SW480 (cell line): ENCODE results near the gene NKD1.

ENCODE experiments used
- DNase-seq: peaks from one replicate; pipeline ENCODE4 v3.0.0-alpha.2; 2016; ENCODE audit warnings: low spot score

NKD1 gene

DNA sequence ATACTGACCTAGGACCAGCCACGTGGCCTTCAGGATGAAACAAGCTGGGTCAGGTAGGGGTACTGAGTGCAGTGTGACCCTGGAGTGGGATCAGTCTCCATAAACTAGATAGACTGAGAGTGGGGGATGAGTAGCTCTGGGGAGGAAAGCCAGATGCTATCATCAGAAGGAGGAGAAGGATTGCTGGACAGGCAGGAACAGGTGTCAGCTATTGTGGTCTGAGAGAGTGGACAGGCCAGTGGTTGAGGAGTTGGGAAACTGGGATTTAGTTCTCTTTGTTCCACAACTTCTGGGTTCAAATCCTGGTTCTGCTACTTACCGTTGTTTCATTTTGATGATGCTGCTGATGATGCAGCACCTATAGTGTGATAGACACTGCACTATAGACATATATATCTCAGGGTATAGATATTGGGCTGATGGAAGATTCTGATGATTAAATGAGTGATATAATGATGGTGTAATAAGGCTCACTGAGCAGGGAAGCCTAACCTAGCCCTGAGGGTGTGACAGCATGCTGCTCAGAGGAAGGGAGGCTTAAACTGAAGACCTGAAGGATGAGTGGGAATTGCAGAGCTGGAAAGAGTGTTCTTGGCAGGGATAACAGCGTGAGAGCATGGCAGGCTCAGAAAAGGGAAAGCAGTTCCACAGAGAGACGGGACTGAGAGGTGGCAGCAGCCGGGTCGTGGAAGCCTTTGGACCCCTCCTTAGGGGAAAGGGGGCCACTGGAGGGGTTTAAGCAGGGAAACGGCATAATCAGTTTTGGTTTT lies 66.9 kb downstream of the NKD1 start:
- no peak for DNase-seq

DNA sequence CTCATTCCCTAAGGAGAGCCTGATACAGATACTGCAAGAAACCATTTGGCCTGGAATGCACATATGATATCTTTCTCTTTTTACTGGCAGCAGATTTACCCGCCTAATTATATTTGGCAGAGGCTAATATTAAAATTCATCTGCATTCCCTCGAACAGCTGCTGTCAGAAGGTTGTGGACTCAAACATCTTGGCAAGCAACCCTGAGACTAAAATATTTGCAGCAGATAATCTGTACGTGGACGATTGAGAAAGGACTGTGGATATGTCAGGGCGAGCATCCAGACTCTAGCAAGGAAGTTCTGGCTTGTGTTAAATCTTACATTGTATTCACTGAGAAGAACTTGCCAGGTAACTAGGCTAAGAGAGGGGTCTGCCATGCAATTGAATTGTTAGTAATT lies 67.7 kb downstream of the NKD1 start:
- no peak for DNase-seq

DNA sequence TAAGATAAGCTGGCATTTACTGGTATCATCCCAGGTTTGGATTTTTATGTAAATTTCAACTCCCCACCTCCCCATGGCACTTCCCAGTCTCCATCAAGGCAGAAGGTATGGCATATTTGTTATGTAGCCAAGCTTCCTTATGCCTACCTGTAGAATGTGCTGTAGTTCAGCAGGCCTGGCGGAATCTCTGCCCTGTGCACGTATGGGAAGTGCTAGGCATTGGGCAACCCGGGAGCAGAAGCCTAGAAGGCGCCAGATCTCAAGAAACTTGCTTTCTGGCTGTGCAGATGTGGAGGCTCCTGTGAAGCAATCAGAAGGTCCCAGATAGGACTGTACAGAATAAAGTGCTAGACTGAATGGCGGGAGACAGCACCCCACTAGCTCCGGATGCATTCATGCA lies 68.2 kb downstream of the NKD1 start:
- DNase-seq: peak; percentile 39

DNA sequence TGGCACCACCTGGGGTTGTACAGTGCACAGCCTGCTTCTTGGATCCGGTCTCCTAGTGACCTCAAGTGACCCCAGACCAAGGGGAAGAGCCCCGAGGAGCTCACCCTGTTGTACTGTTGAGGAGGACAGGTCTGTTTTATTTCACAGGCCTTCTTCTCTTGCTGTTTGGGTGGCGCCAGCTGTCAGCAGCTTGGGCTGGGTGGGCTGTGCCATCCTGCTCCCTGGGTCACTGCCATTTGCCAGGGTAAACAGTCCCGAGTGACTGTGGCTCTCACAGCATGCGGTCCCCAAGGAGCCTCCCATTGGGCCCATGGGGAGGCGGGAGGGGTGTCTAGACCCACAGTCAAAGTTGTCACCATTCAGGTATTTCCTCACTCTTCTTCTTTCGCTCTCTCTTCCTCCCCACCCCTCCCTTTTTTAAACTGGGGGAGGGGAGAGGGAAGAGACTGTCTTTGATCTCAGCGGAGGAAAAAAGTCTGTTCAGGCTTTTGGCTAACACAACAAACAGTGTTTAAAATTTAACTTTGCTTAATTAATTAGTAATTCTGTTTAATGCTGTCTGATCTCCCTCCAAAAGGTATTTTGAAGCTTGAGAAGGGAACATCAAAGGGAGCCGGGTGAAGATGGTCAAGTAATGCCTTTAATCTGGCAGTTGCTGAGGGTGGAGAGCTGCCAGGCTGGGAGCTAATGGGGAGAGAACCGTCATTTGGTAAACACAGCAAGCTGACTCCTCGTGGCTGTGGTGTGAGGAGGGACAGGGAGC lies 68.9 kb downstream of the NKD1 start:
- peak; percentile 97 for DNase-seq

DNA sequence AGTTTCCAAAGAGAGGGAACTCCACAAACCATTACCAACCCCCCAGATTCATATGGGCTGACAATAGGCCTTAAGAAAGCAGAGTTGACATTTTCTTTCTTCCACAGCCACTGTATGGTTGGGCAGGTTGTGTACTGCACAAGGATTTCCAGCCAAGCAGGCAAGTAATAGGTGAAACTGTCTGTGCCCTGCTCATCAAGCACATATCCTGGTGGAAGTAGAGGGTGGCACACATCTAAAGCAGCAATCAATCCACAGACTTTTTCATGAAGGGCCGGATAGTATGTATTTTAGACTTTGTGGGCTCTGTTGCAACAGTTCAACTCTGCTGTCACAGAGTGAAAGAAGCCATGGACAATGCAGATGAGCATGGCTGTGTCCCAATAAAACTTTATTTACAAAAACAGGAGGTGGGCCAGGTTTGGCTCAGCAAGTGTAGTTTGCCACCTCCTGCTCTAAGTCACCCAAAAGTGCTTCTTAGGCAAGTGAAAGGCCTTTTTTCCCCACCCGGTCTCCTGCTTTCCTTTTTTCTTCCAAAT lies 69.5 kb downstream of the NKD1 start:
- no peak for DNase-seq

DNA sequence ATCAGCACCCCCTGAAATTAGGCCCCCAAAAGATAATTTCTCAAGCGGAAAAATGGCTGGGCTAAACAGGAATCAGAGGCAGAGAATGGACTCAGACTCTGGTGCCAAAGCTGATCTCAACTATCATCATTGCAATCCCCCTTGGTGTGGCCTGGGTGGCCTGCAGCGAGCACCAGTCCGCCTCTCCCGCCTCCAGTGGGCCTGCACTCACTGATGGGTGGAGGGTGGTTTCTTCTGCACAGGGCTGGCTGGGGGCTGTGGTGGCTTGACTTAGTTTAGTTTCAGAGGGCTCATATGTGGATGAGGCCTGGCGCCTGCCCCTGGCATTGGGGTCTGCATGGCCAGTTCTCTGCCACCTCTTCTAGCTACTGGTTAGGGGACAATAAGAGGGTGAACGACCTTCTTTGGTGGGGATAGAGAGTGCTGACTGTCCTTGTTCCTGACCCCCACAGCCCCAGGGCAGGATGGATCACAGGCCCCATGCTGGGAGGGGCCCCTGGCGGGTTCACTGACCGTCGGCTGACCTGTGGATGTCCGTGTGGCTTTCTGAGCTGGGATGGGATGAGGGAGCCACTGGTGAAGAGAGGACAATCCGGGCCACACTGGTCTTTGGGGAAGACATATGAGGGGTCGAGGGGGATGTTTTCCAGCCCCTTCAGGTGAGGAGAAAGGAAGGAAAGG lies 70.2 kb downstream of the NKD1 start:
- DNase-seq: no peak

DNA sequence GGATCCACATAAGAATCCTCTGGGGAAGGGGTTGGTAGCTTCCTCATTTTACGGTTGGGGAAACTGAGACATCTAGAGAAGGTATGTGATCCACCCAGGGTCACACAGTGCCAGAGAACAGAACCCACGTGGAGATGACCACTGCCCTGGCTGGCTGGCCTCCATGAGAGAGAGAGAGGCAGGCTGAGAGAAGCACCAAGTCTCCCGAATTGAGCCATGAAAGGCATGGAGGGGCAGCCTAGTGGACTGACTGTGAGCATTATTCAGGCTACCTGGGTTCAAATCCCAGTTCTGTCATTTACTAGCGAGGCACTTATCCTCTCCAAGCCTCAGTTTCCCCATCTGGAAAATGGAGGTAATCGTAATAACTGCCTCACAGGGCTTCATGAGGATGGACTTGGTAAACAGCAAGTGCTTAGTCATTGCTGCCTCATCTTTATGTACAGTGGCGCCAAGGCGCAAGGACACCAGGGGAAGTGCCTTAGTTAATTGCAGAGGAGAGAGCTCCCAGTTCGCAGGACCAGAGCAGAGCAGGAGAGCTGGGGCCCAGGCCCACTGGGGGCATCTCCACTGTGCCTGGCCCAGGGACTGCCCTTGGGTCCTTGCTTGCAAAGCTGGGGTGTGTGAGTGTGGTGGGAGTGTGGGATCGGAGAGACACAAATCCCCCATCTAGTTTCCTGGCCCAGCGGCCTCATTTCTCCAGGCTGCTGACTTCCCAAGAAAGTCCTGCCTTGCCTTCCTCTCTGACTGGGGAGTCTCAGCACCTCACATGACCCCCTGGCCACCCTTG lies 71.7 kb downstream of the NKD1 start:
- no peak for DNase-seq

DNA sequence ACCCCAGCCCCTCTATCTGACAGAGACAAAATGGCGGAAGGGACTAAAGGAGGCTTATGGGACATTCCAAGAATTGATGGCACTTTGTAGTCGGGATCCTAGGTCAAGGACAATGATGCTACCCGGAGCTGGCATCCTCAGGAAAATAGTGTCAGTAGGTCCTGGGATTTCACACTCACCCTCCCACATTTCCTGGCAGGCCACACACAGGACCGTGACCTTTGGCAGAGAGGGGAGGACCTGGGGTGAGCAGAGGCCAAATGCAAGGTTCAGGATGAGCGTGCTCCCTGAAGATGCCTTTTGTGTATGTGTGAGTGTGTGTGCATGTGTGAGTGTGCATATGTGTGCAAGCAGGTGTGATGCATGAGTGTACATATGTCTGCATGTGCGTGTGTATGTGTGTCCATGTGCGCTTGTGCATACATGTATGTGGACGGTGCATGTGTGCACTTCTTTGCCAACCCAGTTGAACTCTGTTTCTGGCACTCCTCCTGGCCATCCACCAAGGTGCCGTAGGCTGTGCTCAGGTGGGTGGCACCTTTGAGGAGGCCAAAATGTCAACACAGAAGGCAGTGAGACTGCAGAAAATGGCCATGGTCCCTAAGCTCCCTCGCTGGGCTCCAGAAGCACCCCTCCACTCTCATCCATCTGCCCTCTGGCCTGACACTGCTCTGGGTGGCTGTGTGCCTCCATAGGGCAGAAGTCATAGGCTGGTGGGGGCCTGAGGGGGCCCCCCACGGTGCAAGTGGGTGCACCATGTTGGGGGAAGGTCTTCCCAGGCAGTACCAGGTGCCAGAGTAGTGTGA lies 72.7 kb downstream of the NKD1 start:
- no peak for DNase-seq

DNA sequence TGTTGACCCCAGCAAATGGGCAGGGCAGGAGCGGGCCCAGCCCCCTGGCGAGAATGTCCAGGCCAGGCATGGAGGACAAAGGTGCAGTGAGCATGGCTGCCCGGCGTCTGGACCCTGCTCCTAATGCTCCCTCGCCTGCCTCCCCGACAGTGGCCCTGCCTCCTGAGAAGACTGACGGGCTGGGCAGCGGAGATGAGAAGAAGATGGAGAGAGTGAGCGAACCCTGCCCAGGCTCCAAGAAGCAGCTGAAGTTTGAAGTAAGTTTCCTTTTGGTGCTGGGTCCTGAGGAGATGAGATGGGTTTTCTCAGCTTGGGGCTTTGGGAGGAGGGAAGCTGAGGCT lies 73.2 kb downstream of the NKD1 start:
- no peak for DNase-seq

DNA sequence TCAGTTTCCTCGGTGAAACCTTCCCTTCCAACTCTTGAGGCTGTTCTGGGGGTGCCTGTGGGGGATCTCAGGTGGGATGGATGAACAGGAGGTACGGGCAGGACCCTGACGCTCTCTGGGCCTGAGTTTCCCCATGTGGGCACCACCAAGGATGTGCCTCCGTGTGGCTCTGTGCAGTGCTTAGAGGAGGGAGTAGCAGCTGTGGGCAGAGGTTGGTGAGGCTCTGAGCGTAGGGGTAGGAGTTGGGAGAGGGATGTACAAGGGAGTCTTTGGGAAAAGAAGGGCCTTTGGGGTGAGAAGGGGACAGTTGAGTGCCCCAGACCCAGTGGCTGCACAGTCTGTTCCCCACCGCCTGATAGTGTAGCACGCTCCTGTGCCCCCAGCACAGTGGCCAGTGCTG lies 73.8 kb downstream of the NKD1 start:
- DNase-seq: no peak

DNA sequence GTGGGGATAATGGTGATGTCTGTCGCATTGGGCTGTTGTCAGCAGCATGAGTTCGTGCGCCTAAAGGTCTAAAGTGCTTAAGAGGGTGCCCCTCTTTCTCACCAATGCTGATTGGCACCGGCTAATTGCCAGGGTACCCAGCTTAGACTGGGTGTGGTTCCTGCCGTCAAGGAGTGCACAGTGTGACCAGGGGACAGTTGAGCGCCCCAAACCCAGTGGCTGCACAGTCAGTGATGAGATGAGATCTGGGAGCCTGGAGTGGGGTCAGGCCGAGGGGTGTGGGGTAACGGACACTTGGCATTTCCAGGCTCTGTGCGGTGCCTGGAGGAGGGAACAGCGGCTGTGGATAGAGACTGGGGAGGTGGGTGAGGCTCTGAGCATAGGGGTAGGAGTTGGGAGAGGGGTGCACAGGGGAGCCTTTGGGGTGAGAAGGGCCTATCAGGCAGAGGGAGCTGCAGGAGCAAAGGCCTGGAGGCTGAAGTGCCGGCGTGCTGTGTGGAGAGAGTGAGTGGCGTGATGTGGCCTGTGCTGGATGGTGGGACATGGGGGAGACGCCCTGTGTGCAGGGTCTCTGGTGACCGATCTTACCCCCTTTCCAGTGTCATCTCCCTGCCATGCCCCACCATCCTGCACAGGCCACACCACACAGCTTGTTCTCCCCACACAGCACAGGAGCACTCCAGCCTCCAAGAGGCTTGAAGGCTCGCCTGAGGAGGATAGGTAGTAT lies 74.6 kb downstream of the NKD1 start:
- no peak for DNase-seq

DNA sequence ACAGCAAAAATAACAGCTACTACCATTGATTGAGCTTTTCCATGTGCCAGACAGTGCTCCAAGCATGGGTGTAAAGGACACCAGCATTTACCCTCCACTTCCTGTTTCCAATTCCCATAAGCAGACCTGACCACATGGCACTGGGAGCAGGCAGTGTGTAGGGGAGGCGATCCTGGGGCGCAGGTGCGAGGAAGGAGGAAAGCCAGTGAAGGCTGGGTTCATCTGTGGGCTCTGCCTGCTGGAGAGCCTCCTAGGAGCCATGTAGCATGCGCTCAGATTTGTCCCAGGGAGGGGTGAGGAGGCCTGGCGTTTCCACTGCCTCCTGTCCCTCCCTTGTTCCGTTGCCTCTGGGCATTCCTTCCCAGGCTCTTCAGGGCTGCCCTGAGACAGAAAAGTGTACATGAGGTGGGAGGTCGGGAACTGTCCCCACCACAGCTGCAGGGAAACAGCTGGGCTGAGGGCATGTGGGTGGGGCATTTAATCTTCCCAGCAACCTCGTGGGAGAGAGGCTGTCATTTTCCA lies 76.3 kb downstream of the NKD1 start:
- DNase-seq: no peak

DNA sequence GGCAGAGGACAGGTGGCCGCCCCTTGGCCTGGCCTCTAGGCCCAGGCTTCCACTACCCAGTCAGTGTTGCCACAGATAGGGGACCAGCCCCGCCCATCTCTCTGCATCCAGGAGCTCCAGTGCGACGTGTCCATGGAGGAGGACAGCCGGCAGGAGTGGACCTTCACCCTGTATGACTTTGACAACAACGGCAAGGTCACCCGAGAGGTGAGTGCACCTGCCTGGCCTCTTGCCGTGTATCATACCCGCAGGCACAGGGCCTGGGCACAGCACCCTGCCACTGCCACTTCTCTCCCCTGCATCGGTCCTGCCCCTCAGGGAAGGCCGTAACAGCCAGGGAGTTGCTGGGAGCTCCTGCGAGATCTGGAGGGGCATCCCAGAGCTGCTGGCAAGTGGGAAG lies 77.2 kb downstream of the NKD1 start:
- DNase-seq: no peak

DNA sequence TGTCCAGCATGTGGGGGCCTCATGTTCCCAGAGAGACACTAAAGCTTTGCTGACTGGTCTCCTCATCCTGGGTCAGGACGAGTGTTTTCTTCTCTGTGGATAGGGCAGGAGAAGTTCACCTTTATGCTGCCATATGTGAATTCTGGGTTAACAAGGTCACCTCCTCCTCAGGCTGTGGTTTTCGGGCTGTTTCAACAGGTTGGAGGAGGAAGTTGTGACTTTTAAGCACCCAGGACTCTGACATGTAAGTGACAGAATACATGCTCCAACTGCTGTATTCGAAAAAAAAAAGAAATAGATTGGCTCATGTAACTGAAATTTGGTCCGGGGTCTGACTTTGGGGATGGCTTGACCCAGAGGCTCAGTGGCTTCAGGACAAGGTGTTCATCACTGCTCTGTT lies 78.7 kb downstream of the NKD1 start:
- DNase-seq: no peak

DNA sequence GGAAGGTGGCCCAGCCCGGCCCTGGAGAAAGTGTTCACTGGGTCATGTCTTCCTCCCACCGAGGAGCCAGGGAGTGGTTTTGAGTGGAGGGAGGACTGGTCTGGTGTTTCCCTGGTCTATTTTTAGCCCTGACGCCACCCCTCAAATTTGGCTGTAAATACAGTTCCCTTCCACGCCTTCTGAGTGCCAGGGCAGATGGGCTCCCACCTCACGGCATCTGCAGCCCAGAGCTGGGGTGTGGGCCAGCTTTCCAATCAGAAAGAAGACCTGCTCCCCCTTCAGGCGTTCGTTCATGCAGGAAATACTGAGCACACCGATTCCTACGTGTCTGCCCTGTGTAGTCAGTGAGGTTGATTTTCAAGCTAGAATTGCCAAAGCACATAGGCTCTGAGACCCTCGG lies 79.2 kb downstream of the NKD1 start:
- DNase-seq: no peak

DNA sequence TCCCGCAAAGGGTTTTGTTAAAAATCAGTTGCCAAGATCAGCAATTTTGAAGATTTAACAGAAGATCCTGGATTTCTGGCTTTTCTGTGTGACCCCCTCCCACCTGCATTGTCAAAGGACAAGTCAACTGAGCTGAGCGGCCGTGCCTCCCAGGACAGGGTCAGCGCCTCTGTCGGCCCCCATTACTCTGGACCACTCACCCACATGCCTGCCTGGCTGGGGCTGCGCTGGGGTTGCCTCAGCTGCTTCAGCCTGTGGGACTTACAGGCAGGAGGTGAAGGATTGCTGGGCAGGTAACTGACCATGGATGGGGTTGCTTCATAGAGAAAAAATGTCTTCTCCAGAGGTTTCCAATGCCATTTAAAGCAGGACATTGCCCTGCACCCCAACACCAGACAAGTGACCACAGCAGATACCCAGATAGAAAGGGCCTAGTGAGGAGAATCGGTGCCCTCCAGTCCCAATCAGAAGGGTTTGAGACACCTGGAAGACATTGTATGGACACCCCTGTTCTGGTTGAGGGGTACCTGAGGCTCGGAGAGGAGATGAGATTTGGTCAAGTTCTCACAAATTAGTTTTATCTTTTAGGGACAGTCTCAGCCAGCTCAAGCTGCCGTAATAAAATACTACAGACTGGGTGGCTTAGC lies 80.1 kb downstream of the NKD1 start:
- no peak for DNase-seq

DNA sequence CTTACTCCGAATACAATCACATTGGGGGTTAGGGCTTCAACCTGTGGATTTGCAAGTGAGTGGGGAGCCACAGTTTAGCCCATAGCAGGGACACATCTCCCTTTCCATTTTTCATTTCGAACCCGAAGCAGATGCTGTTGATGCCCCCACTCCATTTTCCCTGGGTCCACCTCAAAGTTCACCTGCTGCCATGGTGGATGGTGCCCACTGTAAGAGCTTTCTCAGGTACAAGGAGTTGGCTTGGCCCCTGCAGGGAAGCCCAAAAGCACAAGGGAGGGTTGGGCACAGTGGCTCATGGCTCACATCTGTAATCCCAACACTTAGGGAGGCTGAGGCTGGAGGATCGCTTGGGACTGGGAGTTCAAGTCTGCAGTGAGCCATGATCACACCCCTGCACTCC lies 81.1 kb downstream of the NKD1 start:
- no peak for DNase-seq

DNA sequence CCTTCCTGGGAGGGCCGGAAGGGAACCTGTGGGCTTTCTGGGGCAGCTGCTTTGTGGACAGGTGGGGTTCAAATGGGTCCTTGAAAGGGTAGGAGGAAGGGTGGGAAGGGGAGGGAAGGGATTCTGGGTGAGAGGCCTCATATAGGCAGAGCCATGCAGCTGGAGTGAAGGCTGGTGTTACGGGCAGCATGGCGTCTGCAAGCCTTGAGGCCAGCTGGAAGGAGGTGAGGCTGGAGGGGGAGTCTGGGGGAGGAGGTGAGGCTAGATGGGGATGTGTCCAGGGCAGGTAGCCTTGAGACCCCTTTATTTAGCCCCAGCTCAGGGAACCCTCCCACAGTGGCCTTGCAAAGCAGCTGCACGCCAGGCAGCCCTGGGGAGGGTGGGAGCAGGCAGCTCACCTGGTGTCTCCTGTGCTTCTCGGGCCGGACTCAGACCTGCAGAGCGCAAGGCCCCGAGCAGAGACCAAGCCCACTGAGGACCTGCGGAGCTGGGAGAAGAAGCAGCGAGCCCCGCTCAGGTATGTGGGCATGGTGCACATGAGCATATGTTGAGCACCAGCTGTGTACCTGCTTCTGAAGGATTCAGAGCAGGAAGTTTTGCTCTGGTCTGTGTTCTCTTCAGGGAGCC lies 82.3 kb downstream of the NKD1 start:
- DNase-seq: no peak

DNA sequence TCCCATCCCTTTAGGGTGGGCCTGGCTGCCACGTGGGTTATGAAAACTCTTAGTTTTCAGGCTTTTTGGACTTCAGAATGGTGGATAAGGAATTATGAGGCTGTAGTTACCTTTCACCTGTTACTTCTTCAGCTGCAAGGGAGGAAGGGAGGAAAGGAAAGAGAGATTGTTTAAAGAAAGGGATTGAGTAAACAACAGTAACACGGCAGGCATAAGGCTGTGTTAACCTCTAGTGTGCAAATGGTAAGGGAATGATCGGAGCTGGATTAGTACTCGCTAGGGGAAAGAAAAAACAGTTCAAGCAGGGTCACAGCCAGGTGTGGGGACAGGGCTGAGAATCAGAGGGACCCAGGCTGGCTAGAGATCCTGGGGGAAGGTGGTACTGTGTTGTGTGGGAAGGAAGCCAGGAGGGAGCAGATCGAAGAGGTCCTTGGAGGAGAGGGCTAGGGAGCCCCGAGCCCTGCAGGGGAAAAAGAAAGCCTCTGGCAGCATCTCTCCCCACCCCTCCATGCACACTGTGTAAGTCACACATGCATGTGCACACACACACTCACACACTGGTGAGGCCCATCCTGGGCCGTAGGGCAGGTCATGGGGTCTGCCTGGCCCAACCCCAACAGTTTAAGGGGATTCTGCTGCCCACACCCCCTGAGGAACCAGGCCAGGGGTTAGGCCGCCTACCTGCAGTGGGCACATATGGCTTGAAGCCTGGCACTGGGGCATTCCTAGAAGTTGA lies 83.2 kb downstream of the NKD1 start:
- DNase-seq: no peak
